ENCODE data around the gene PXMP4. TPM values are rescaled to one million over a fixed set of nuclear protein-coding genes. Genes with fewer than 3 reads are reported as not detected.

Gene PXMP4
- total RNA-seq (2021; ENCODE audit: unreplicated experiment) (12.0 TPM), Bru-seq, nascent RNA (percentile 49 among the genes with signal in this experiment), BruChase-seq, experiment 1, labeled RNA remaining after a 2-hour chase (percentile 56 among the genes with signal in this experiment), BruChase-seq, experiment 2, labeled RNA remaining after a 6-hour chase (percentile 66 among the genes with signal in this experiment)
- 11.5 TPM for polyA plus RNA-seq (2012; ENCODE audit: insufficient read length)
- long read RNA-seq, full-length matches to known transcripts, result 22 of 24 reads
- long read RNA-seq, partial matches to known transcripts, result 1 of 24 reads
- long read RNA-seq, other reads (novel, unspliced or antisense), result 1 of 24 reads

- Histone ChIP-seq H3K9me3 (ENCODE audit: control insufficient read depth, insufficient read depth, low read depth, low read length) (no peaks in the 10 kb centered on the region), H3K27me3 (ENCODE audit: control insufficient read depth, insufficient read depth, low read length) (no peaks in the 10 kb centered on the region), H3K4me3 (ENCODE audit: low read depth in 2 of 2, low read length in 2 of 2) (peak within 1 kb of the TSS; percentile 80 to 83), H3K4me1 (ENCODE audit: control insufficient read depth, insufficient read depth, low read length) (0 out of 2 replicates have a peak, but pooled peaks cover 5% of the 10 kb centered on the region), H3K27ac (ENCODE audit: low read length) (peak within 1 kb of the TSS; percentile 77), H3K36me3 (ENCODE audit: control insufficient read depth, insufficient read depth, low read length) (no peaks in the 10 kb centered on the region)
- intact Hi-C loops (cut with micrococcal nuclease; ENCODE audit: unreplicated experiment) (no loop called here), in situ Hi-C loops (cut with HindIII; ENCODE audit: low pct_unique_long_range_greater_than_20kb, low sequenced_read_pairs) (no loop called here)
- CTCF ChIA-PET, result no interaction called here
- DNase-seq (ENCODE audit: low read depth, low spot score) (peak; percentile 94), ATAC-seq (peak; percentile 99)
- POLR2A ChIA-PET, result no interaction called here
- no TSS peak for BruUV-seq (replicated peaks)
- peak; percentile 95 for TF ChIP-seq SIN3A (IDR thresholded peaks at IDR 0.05; ENCODE audit: borderline replicate concordance, insufficient read depth, low read depth, low read length)
- no peak for TF ChIP-seq TCF7L2 (IDR thresholded peaks at IDR 0.05; ENCODE audit: low read depth, low read length)
These were observed at the start of gene PXMP4 for GRCh38 chr20:33719989-33720709. PXMP4 (minus strand) TSS chr20:33720310; CDS start chr20:33720207, 103 bp downstream.

- no peak for DNase-seq (ENCODE audit: low read depth, low spot score)
- Histone ChIP-seq H3K4me1 (ENCODE audit: control insufficient read depth, insufficient read depth, low read length) (no peaks in the 10 kb centered on the region), H3K36me3 (ENCODE audit: control insufficient read depth, insufficient read depth, low read length) (no peaks in the 10 kb centered on the region), H3K4me3 (ENCODE audit: low read depth in 2 of 2, low read length in 2 of 2) (no peak overlapping the region), H3K9me3 (ENCODE audit: control insufficient read depth, insufficient read depth, low read depth, low read length) (no peaks in the 10 kb centered on the region), H3K27me3 (ENCODE audit: control insufficient read depth, insufficient read depth, low read length) (no peaks in the 10 kb centered on the region), H3K27ac (ENCODE audit: low read length) (no peak overlapping the region)
- in situ Hi-C loops (cut with HindIII; ENCODE audit: low pct_unique_long_range_greater_than_20kb, low sequenced_read_pairs), result no loop called here
- ChIA-PET CTCF (no interaction called here), POLR2A (no interaction called here)
- TF ChIP-seq, protein P1, sequence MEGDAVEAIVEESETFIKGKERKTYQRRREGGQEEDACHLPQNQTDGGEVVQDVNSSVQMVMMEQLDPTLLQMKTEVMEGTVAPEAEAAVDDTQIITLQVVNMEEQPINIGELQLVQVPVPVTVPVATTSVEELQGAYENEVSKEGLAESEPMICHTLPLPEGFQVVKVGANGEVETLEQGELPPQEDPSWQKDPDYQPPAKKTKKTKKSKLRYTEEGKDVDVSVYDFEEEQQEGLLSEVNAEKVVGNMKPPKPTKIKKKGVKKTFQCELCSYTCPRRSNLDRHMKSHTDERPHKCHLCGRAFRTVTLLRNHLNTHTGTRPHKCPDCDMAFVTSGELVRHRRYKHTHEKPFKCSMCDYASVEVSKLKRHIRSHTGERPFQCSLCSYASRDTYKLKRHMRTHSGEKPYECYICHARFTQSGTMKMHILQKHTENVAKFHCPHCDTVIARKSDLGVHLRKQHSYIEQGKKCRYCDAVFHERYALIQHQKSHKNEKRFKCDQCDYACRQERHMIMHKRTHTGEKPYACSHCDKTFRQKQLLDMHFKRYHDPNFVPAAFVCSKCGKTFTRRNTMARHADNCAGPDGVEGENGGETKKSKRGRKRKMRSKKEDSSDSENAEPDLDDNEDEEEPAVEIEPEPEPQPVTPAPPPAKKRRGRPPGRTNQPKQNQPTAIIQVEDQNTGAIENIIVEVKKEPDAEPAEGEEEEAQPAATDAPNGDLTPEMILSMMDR (IDR thresholded peaks at IDR 0.05), result no peak
- TF ChIP-seq TCF7L2 (IDR thresholded peaks at IDR 0.05; ENCODE audit: low read depth, low read length) (no peak), POLR2AphosphoS5 (IDR thresholded peaks at IDR 0.05; ENCODE audit: low read depth, low read length) (no peak), REST (IDR thresholded peaks at IDR 0.05; ENCODE audit: insufficient read depth in 1 of 2, low read depth in 2 of 2, low read length in 1 of 2) (no peak), SIN3A (IDR thresholded peaks at IDR 0.05; ENCODE audit: borderline replicate concordance, insufficient read depth, low read depth, low read length) (no peak)
- intact Hi-C loops (cut with micrococcal nuclease; ENCODE audit: unreplicated experiment), result no loop called here
- no peak for ATAC-seq
- BruUV-seq (replicated peaks), result no TSS peak
These were observed 48.9 kb upstream of the PXMP4 start for GRCh38 chr20:33769043-33769442.

DNA sequence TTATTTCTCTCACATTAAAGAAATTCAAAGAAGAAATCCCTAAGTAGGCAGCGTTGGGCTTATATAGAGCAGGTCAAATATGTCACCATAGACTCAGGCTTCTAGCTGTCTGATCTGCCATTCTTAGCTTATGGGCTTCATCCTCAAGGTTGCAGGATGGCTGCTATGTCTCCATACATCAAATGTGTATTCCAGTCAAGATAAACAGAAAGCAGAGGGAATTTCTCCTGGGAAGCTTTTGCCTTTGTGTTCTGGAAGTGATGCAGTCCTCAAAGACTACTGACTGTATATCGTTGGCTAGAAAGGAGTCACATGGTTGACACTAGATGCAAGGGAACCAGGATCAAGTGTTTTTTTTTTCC, 47.6 kb upstream of the PXMP4 start:
- no TSS peak for BruUV-seq (replicated peaks)
- no peaks in the 10 kb centered on the region for H3K36me3 ChIP-seq (ENCODE audit: control insufficient read depth, insufficient read depth, low read length)
- DNase-seq (ENCODE audit: low read depth, low spot score) (no peak), ATAC-seq (no peak)
- H3K9me3 ChIP-seq (ENCODE audit: control insufficient read depth, insufficient read depth, low read depth, low read length), result no peaks in the 10 kb centered on the region
- POLR2A ChIA-PET, result no interaction called here
- no peak overlapping the region for H3K27ac ChIP-seq (ENCODE audit: low read length)
- in situ Hi-C loops (cut with HindIII; ENCODE audit: low pct_unique_long_range_greater_than_20kb, low sequenced_read_pairs), result no loop called here
- TF ChIP-seq SIN3A (IDR thresholded peaks at IDR 0.05; ENCODE audit: borderline replicate concordance, insufficient read depth, low read depth, low read length) (no peak), REST (IDR thresholded peaks at IDR 0.05; ENCODE audit: insufficient read depth in 1 of 2, low read depth in 2 of 2, low read length in 1 of 2) (no peak), POLR2AphosphoS5 (IDR thresholded peaks at IDR 0.05; ENCODE audit: low read depth, low read length) (no peak), TCF7L2 (IDR thresholded peaks at IDR 0.05; ENCODE audit: low read depth, low read length) (no peak)
- TF ChIP-seq, protein P1 (IDR thresholded peaks at IDR 0.05), result no peak
- intact Hi-C loops (cut with micrococcal nuclease; ENCODE audit: unreplicated experiment), result no loop called here
- no peak overlapping the region for H3K4me3 ChIP-seq (ENCODE audit: low read depth in 2 of 2, low read length in 2 of 2)
- no peaks in the 10 kb centered on the region for H3K27me3 ChIP-seq (ENCODE audit: control insufficient read depth, insufficient read depth, low read length)
- CTCF ChIA-PET, result no interaction called here
- no peaks in the 10 kb centered on the region for H3K4me1 ChIP-seq (ENCODE audit: control insufficient read depth, insufficient read depth, low read length)
